GM19239 (cell line): ENCODE results near the gene EDEM1.
"Not testable (repeated sequence)": the region's sequence is repeated elsewhere in the genome, so short reads cannot be mapped to it uniquely, and the experiment has no call there.

Experiments
- DNase-seq: peaks from one replicate; pipeline ENCODE4 v3.0.0; 2011; ENCODE audit warnings: low spot score; ENCODE audit not compliant: insufficient read length
- FAIRE-seq: peaks from 2 replicates; lab custom pipeline; 2011; peaks lifted over from hg19 to GRCh38; lab: Jason Lieb, UNC

EDEM1 gene

GRCh38 chr3:5187156-5187919 is at the start of gene EDEM1:
EDEM1 (plus strand) TSS chr3:5187707; CDS start chr3:5187806, 99 bp downstream.
- peak; percentile 68 for DNase-seq
- FAIRE-seq = peak; percentile 60

- DNase-seq (no peak), FAIRE-seq (no peak)
Measured at GRCh38 chr3:5138214-5138981, 49.1 kb upstream of the EDEM1 start.

- FAIRE-seq = peak; percentile 44
- no peak for DNase-seq
Measured at GRCh38 chr3:5140230-5140621, 47.3 kb upstream of the EDEM1 start.

- DNase-seq (no peak), FAIRE-seq (no peak)
Measured at GRCh38 chr3:5140839-5141238, 46.7 kb upstream of the EDEM1 start.

DNA sequence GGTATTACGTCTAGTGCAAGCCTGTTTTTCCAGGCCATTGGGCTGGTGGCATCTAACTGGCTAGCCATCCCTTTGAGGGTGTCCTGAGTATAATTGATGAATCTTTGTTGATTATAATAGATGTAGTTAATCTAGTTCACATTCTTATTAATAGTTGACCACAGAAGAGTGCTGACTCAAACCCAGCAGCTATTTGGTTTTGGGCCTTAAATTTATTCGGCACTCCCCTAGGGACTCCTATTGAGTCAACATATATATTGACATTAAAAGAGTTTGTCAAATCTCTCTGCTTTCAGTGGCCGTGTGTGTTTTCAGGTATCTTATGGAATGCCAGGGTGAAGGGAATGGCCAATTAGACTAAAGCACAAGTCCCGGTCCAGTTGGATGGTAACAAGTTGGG is 45.7 kb upstream of the EDEM1 start:
- no peak for DNase-seq
- FAIRE-seq = no peak

DNA sequence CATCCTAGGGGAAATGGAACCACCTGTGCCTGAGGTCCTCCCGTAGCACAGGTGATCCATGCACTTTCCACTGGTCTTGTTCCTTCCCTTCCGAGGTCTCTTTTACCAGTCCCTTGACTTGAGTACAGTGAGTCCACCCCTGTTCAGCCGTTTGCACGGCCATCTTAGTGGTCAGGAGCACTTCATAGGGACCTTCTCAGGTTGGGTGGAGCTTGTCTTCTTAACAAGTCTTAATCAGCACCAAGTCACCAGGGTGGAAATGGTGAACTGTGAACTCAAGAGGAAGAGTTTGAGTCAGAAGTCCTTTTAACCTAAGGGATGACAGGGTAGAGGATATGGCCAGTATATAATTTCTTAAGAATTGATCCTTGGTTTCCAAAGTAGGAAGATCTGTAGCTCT is 44.0 kb upstream of the EDEM1 start:
- FAIRE-seq = no peak

DNA sequence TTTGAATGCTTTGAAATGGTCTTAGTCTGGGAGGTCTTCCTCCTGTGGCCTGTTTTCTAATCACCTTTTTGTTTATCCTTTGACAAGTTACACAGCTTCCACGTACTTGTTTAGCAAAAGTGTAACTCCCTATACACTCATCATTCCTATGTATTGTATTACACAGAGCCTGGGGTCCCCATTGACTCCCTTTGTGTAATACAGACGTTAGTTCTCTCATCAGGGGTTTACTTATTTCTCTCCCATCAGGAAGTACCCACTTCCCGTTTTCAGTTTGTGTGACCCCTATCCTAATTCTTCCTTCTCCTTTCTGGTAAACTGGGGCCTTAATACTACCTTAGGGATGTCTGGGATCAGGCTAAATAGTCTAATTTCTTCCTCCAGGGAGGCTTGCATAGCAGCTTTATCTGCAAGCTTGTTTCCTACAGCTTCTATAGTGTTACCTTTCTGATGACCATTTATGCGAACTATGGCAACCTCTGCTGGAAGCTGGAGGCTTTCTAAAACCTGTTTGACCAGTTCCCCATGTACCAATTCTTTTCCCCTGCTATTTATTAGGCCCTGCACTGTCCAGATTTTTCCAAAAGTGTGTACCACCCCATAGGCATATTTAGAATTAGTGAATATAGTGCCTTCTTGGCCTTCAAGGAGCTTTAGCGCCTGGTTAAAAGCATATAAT is 43.1 kb upstream of the EDEM1 start:
- FAIRE-seq (no peak), DNase-seq (no peak)

More for the DNA sequence above, 44.0 kb upstream of the EDEM1 start:
- DNase-seq = no peak

GRCh38 chr3:5145120-5145519 is 42.4 kb upstream of the EDEM1 start:
- no peak for DNase-seq
- no peak for FAIRE-seq

- not testable (repeated sequence) for FAIRE-seq, DNase-seq
Measured at GRCh38 chr3:5147152-5147551, 40.4 kb upstream of the EDEM1 start.

DNA sequence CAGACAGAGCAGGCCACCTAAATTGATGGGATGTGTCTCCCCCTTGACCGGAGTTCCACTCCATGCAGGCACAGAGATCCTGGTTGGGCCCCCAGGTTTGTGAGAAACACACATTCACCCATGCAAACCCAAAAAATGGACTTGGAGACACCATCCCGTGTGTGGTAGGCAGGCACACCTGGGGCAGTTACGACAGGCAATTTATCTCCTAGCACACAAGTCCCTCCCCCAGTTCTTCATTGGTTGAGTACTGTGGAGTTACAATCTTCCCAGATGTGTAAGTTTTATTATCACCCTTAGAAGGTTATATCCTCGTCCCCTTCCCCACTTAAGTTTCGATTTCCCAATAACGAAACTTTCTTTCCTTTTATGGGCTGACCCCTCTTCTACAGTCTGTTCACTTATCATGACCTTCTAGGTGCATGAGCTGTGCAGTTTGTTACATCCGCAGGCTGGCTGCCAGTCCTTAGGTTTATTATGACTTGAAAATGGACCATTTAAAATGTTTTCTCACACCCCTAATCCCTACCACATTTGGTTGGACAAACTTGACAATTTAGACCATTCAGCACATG is 38.1 kb upstream of the EDEM1 start:
- FAIRE-seq (no peak), DNase-seq (no peak)

DNA sequence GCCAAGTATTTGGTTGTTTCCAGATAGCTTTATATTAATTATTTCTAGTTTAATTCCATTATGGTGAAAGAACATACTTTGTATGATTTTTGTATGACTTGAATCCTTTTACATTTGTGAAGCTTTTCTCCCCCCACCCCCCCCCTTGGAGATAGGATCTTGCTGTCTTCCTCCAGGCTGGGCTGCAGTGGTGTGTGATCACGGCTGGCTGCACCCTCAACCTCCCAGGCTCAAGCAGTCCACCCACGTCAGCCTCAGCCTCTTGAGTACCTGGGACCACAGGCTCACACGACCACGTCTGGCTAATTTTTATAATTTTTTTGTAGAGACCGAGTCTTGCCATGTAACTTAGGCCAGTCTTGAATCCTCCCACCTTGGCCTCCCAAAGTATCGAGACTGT is 35.9 kb upstream of the EDEM1 start:
- no peak for FAIRE-seq

DNA sequence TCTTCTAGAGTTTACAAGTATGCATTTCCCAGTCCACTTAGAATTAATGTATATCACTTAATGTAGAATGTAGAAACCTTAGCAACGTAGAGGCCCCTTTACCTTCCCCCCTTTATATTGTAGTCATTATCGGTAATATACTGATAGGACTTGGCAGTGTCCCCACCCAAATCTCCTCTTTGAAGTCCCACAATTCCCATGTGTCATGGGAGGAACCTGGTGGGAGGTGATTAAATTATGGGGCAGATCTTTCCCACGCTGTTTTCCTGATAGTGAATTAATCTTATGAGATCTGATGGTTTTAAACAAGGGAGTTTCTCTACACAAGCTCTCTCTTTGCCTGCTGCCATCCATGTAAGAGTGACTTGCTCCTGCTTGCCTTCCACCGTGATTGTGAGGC is 34.4 kb upstream of the EDEM1 start:
- DNase-seq (no peak), FAIRE-seq (no peak)

More for the DNA sequence above, 35.9 kb upstream of the EDEM1 start:
- no peak for DNase-seq

DNA sequence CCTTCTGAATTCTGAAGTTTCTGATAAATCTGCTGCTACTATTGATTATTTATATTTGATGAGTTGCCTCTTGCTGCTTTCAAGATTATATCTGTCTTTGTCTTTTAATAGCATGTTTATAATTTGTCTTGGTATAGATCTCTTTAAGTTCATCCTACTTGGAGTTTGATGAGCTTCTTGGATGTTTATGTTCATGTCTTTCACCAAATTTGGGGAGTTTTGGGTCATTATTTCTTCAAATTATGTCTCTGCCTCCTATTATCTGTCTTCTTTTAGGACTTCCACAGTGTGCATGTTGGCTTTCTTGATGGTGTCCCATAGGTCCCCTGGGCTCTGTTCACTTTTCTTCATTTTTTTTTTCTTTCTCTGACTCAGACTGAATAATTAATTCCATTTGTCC is 32.3 kb upstream of the EDEM1 start:
- DNase-seq = no peak
- FAIRE-seq = no peak

DNA sequence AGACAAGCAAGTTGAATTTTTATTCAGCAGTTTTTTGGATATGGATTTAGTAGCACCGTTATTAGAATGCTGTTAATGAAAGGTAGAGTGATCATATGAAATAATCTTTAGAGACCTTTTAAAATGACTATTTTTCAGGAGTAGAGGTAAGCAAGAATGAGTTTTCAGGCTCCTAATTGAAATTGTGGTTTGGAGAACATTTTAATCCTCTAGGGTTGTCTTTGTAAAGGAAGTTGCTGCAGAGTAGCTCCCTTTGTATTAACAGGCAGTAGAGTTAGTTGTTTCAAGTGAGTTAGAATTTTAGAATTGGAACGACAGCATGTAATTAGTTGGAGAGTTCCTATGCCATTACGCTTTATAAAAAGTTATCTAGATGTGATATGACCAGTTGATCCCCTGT is 27.2 kb upstream of the EDEM1 start:
- no peak for DNase-seq
- FAIRE-seq = no peak

DNA sequence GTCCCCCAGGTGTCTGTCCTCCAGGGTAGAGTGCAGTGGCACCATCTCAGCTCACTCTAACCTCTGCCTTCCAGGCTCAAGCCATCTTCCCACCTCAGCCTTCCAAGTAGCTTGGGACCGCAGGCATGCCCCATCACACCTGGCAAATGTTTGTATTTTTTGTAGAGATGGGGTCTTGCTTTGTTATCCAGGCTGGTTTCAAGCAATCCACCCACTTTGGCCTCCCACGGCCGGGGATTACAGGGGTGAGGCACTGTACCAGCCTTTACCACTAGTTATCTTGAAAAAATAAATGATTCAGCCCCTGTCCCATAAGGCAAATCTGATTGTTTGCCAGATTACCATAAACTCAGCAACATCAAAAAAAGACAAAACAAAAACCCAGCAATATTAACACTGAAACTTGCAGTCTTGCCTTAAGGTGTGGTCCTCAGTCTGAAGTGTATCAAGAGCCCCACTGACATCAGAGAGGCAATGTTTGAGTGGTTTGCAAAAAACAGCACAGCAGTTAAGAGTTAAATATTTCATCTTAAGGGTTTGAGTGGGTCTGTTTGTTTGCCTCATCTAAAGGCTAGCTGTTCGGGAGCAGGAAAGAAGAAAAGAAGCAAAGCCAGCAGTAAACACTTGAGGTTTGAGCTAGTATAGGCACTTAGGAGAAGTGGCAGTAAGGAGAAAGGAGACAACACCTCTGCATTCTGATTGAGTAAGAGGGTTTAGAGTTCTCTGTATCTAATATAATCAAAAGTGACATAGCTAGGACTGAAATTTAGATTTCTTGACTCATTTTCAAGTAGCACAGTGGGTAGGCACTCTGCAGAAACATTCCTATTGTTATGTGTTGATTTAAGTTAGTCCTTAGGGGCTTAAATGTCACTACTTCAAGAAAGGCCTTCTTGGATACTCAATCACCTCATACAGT is 26.3 kb upstream of the EDEM1 start:
- FAIRE-seq = peak; percentile 54
- no peak for DNase-seq

DNA sequence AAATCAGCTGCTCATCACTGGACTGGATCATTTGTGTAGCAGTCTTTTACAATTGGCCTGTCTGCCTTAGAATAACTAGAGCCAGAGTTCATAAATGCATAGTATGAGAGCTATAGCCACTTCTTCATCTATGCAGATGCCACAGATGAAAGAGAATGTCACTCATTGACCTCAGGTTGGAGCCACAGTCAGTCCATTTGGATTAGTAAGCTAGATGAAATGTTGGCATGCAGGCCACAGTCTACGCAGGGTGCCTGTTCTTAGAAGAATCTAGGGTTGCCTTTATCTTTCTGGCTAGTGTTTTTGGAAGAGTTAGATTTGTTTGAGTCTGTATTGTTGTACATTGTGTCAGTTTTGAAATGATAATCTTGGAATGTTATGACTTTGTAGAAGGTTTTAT is 25.4 kb upstream of the EDEM1 start:
- no peak for FAIRE-seq
- no peak for DNase-seq

GRCh38 chr3:5165698-5166097 is 21.8 kb upstream of the EDEM1 start:
- peak; percentile 68 for FAIRE-seq
- DNase-seq = no peak

DNA sequence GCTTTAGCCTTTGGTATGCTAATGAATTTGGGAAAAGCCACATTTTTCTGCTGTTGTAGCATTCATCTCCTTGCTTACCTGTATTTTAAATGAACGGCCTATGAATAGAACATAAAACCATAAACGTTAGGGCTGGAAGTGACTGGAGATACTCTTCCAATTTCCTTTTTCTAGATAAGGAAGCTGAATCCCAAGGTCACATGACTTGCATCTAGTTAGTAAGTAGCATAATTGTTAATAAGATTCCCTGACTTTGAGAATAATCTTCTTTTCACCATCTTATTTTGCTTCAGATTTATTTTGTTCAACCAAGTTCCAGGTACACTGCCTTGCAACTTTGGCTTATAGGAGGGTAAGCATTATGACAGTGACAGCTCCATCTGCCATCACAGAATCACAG is 20.7 kb upstream of the EDEM1 start:
- DNase-seq (no peak), FAIRE-seq (no peak)

DNA sequence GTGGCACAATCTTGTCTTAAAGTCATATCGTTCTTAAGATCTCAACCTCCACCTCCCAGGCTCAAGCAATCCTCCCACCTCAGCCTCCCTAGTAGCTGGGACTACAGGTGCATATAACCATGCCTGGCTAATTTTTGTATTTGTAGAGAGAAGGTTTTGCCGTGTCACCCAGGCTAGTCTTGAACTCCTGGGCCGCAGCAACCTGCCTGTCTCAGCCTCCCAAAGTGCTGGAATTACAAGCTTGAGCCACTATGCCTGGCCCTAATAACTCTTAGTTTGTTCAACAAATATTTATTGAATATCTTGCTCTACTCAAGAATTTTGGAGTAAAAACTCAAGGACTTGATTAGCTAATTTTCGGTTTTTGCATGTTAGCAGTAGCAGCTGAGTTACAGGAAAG is 19.4 kb upstream of the EDEM1 start:
- no peak for DNase-seq
- no peak for FAIRE-seq

DNA sequence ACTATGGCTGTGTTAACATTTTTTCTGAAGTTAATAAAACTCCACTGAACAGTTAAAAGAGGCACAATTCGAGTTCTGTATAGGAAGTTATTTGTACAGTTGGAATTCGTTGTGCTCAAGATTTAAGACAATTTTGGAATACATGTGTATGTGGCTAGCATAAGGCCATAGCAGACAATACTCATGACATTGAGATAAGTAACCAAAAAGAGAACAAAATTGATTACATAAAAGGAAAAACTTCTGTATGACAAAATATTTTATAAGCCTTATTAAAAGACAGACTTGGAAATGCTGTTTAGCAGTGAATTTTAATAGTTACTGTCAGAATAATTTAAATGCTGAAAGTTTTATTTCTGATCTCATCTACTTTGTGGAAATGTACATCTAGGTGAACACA is 17.7 kb upstream of the EDEM1 start:
- DNase-seq = no peak
- peak; percentile 40 for FAIRE-seq
